SHP77 (cell line): ENCODE measurements around the gene FGD1.
"Not testable (repeated sequence)": the region's sequence is repeated elsewhere in the genome, so short reads cannot be mapped to it uniquely, and the experiment has no call there.

ENCODE experiments used
- DNase-seq, 2 experiments: peaks; one replicate each; lab custom pipeline; 2025; lab: John Stamatoyannopoulos, UW

FGD1 gene

GRCh38 chrX:54495814-54496516 lies at the start of gene FGD1:
TSS of gene FGD1 (minus strand) at chrX:54496234. CDS start at chrX:54495432, 802 bp downstream.
- peak; percentile 79 to 91 for DNase-seq

GRCh38 chrX:54542239-54542638 lies 46.2 kb upstream of the FGD1 start:
- not testable (repeated sequence) for DNase-seq

DNA sequence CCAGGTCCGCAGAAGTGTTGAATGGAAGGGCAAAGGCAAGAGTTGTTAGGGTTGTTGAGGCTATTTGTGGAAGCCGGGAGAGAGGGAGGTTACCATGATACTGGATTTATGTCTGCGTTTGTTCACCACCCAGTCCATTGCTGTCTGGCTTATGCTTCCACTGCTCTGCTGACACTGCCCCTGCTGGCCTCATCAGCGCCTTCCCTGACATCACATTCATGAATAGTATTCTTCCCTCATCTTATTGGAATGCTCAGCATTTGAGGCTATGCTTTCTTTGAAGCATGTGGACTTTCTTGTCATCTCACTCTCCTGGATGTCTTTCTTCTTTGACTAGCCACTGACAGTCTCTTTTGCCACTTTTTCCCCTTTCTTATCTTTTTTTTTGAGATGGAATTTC lies 44.3 kb upstream of the FGD1 start:
- no peak for DNase-seq

DNA sequence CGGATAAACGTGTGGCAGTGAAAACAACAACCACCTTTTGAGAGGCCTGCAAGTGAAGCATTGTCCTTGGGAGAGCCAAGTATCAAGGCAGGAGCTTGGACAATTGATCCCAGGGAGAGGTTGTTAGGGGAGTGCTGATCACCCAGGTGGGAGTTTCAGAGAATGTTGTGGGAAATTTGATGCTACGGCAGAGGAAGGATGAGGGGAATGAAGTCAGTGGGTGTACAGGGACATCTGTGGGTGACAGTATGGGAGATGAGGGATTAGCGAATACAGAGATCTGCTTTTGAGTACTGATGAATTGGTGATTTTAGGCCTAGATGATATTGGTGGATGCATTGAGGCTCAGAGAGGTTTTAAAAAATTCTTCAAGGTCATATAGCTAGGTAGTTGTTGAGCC lies 38.2 kb upstream of the FGD1 start:
- no peak for DNase-seq

GRCh38 chrX:54530357-54530900 lies 34.4 kb upstream of the FGD1 start:
- DNase-seq, result no peak

- peak; percentile 98 for DNase-seq
Observed at GRCh38 chrX:54529552-54530356, 33.7 kb upstream of the FGD1 start, which contains the start of gene GNL3L. TSS of gene GNL3L (plus strand) at chrX:54530219. CDS start at chrX:54532567, 2,348 bp downstream.

GRCh38 chrX:54529151-54529550 lies 33.1 kb upstream of the FGD1 start:
- DNase-seq, result peak; percentile 65 to 70

DNA sequence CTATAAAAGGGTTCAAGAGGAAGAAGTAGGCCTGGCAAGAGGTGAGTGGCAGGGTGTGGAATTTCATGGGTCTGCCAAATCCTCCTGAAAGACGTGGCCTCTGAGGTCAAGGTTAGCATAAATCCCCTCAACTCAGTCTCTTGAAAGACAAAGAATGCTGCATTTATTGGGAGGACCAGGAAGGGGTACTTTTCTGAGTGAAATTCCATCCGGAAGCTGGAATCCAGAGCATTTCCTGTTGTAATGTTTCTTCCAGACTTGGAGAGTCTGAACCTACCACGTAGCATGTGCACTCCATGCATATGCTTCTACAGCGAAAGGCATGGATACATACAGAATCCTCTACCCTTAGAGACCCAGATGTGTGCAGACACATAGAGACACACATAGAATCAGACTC lies 13.4 kb upstream of the FGD1 start:
- DNase-seq, result no peak

DNA sequence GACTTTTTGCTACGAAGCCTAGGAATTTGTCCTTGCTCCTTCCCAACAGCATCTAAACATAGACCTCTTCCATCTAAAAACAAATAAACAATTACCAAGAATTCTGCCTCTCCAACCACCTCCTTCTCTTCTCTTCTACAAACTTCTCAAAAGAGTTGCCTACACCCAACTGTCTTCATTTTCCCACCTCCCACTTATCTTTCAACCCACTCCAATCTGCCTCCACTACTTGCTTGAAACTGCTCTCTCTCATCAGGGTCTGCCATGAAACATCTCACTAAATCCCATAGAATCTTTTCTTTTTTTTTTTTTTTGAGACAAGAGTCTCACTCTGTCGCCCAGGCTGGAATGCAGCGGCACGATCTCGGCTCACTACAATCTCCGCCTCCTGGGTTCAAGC lies 902 bp upstream of the FGD1 start:
- DNase-seq, result no peak

- DNase-seq, result no peak
Observed at GRCh38 chrX:54496517-54496852, 451 bp upstream of the FGD1 start.

DNA sequence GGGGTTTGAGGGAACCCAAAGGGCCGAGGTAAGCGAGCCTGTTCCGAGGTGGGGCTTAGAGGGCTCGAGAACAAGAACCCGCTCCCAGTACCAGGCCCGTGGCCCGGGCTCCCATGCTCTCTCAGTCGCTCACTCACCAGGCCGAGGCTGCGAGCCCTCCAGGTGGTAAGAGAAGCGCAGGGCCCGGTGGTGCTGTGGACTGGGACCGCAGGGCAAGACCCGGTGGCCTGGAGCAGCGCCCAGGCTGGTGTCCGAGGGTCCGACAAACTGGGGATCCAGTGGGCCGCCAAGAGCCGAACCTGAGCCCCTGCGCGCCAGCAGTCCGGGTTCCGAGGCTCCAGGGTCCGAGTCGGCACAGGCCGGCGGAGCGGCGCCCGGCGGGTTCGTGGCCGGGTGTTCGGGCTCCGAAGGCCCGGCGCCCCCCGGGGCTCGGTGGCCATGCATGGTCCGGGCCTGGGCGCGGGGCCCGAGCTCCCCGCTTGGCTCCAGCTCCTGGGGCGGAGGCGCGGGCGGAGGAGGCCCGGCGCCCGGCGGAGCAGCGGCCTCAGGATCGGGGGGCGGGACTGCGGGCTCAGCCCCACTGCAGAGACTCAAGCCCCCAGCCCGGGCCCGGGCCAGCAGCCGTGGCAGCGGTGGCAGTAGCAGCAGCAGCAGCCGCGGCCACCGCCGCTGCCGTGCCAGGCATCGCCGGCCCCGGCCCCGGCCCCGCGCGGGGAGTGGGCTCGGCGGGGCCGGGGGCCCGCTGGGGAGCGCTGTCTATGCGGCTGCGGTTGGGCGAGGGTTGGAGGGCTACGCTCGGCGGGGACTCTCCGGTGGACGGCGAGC lies 833 bp downstream of the FGD1 start:
- peak; percentile 51 to 70 for DNase-seq

DNA sequence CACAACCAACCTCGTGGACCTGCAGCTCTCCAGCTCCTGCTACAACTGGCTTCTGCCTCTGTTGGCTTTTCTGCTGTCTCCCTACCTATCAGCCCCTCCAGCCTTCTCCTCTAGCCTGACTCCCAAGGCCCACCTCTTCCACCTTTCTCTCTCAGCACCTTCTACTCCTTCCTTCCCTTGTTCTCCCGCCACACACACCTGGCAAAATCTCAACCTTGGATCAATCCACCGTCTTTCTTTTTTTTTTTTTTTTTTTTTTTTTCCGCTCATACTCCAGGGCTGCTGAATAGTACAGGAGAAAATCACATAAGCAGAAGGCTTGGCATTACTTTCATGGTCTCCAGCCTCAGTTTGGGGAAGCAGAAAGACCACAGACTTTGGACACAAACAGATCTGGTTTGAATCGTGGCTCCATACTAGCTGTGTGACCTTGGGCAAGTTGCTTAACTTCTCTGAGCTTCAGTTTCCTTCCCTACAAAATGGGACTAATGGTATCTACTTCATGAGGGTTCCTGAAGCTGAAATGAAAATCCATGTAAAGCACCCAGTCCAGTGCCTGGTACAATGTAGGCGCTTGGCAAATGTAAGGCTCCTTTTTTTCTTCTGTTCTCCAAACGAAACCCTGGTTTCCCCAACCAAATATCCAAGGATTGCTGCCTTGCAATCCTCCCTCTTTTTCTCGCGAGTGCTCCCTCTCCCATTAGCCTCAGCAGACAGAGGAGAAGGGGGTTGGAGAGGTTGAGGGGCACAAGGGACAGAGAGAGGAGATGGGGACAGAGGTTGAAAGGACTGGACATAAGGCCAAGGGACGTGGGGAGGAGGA lies 1.7 kb downstream of the FGD1 start:
- peak in 1 of 2 experiments; percentile 70 for DNase-seq

DNA sequence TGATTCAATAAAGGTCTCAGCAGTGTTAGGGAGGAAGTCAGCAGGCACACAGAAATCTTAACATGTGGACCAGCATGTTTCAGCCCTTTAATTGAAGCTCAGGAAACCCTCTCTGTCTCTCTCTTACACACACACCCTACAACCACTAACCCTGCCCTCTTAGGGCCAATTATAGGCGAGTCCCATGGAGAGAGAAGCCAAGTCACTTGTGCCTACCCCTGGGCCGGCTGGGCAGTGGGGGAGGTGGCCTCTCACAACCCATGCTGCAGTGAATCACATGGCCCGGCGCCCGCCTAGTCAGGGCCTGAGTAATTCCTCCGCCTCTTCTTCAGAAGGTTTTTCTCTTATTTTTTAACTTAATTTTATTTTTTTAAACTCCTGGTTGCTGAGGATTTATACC lies 3.7 kb downstream of the FGD1 start:
- no peak for DNase-seq

DNA sequence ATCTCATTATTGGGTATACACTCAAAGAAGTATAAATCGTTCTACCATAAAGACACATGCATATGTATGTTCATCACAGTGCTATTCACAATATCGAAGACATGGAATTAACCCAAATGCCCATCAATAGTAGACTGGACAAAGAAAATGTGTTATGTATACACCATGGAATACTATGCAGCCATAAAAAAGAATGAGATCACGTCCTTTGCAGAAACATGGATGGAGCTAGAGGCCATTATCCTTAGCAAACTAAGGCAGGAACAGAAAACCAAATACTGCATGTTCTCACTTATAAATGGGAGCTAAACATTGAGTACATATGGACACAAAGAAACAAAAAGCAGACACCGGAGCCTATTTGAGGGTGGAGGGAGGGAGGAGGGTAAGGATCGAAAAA lies 6.2 kb downstream of the FGD1 start:
- not testable (repeated sequence) for DNase-seq

DNA sequence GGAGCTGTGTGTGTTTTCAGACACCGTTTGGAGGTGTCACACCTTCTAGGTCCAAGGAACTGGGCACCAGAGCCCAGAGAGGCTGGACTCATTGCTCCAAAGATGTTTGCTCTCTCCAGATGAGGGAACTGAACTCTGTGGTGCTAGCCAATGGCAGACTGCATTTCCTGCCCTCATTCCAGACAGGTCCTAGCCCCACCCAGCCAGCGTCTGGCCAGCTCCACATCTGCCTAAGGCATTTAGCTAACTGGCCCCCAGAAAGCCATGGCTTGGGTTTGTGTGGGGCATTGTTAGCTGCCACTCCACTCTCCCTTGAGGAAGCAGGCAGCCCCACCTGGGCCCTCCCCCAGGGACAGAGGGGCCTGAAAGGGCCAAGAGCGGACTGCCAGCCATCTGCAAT lies 11.4 kb downstream of the FGD1 start:
- DNase-seq, result peak; percentile 13 to 36

DNA sequence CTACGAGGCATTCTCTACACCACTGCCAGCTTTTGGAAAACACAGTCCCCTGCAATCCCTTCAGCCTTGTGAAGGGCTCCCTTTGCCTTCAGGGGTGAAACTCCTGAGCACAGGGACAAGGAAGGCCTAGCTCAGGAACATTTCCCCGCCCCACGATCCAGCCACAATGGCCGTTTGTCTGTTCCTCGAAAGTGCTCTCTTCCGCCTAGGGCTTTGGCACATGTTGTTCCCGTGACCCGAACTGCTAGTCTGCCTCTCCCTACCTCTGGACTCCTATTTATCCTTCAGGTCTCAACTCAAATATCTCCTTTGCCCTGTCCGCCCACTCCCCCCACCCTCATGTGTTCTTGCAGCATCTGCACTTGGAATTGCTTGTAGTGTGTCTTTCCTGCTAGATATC lies 12.1 kb downstream of the FGD1 start:
- DNase-seq, result peak; percentile 56 to 57

DNA sequence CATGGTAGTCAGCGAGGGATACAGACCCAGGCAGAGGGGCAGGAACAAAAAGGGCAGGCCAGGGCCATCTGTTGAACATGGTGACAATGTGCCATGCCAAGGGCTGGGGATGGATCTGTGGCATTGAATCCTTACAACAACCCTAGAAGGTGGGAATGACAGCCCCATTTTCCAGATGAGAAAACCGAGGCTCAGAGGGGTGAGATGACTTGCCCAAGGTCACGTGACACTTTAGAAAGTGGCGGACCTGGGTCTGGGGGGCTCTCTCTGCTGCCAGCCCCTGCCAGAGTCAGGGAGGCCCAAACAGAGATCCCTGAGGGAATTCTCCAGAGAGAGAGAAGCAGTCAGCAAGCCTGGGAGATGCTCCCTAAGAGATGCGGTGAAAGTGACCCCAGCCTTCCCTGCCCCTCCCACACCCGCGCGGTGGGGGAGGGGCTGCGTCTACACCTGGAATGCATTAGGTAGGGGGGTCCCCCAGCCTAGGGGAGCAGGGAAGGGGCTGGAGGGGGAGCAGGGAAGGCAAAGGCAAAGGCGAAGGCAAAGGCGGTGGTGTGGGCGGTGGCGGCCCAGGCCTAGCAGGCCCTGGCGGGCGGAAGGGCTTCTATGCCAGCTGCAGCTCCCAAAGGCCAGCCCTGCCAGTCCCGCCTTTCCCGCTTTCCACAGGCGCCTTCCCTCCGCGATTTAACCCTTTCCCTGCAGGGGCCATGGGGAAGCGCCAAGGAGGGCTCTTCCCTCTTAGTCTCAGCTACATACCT lies 13.0 kb downstream of the FGD1 start:
- peak; percentile 81 to 92 for DNase-seq

DNA sequence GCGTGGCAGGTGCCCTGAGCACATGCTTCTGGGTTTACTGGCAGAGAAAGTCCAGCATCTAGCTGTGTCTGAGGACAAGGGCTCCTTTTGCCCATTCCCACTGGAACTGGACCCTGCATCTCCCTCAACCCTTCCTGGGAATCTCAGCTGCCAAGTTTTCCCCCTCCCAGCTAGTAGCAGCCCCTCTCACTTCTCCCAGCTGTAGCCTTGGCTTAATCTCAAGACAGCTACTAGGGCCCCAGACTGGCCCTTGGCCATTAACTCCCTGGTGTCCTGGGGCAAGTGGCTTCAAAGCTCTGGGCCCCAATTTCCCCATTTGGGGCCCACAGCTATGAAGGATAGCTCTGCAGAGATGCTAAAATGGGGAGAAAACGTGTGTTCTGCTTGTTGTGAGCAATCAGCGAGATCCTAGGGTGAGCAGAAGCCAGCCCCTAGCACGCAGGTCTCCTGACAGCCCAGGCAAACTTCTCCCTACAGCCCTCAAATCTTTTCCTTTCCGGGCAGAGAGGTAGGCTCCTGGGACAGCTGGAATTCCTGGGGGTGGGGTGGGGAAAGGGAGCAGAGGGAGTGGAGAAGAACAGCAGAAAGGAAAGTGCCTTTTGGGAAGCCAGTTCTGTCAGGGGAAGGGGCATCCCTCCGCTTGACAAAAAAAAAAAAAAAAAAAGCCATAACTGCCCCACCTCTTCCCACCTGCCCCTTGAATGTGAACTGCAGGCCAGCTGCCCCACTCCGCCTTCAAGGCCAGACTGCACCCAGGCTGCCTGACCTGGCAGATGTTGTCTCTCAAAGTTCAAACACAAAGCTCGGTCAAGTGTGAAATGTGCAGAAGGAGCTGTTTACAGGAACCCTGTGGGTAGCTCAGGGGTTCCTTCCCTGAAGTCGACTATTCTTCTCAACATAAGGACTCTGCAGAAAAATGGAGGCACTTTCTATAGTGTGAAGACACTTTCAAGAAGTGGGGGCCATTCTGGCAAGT lies 16.6 kb downstream of the FGD1 start:
- DNase-seq, result peak; percentile 74 to 77
